Fibroblast of skin of right quadriceps (primary cell): Measurements from ENCODE around the gene RIPOR3.
A peak's percentile ranks its signal among the peaks of the same experiment; 100 is the strongest.
"Not testable (repeated sequence)": the region's sequence is repeated elsewhere in the genome, so short reads cannot be mapped to it uniquely, and the experiment has no call there.

Experiments
- DNase-seq: peaks from one replicate; pipeline ENCODE4 v3.0.0-alpha.2; 2013

Gene RIPOR3

GRCh38 chr20:50676858-50677257 lies 14.5 kb downstream of the RIPOR3 start:
- no peak for DNase-seq

DNA sequence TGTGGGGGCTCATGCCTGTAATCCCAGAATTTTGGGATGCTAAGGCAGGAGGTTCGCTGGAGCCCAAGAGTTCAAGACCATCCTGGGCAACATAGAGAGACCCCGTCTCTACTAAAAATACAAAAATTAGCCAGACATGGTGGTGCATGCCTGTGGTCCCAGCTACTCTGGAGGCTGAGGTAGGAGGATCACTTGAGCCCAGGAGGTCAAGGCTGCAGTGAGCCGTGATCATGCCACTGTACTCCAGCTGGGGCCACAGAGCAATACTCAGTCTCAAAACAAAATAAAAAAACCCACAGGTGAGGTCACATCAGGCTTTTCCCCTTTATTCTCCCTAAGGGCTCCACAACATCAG lies 15.0 kb downstream of the RIPOR3 start:
- DNase-seq, result not testable (repeated sequence)

DNA sequence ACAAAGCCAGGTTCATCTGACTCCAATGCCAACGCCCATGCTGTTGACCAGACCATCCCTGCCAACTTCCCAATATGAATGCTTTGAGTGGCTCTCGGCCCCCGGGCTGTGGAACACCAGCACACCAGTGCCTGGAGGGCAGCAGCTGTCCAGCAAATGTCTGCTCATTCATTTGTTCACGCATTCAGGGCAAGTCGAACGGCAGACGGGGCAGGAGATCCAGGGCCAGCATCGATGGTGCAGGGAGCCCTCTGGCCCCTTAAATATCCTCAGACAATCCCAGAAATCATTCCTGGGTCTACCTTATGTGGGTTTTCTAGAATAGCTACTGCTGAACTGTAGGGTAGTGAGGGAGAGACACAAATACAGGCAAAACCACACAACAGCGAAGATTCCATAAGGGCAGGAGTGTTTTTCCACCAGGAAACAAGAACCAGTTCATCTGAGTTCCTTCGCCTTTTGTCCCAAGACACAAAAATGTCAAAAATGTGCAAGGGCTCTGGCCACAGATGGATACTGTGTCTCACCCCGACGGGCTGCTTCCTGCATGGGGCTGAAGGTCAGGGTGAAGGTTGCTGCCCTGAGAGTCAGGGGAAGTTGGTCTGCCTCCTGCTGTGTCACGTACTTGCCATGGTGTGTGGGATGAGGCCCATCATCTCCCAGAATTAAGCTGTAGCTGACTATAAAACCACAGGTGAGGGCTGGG lies 15.5 kb downstream of the RIPOR3 start:
- no peak for DNase-seq

DNA sequence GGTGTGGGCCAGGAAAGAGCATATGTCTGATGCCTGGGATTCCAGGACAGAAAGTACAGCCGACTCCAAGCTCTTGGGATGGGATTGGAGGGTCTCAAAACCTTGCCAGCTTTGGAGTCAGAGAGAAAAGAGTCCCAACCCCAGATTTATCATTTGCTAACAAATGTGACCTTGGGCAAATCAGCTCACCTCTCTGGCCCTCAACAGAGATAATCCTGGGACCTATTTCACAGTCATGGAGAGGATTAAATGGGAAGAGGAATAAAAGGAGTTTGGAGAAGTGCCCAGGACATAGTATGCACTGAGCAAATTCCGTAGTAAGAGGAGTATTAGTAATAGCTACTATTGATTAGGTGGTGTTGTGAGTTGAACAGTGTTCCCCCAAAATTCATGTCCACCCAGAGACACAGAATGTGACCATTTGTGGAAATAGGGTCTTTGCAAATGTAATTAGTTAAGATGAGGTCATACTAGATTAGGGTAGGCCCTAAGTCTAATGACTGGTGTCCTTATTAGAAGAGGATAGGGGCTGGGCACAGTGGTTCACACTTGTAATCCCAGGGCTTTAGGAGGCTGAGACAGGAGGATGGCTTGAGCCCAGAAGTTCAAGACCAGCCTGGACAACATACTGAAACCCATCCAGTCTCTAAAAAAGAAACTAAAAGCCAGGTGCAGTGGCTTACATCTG lies 17.1 kb downstream of the RIPOR3 start:
- no peak for DNase-seq

GRCh38 chr20:50673466-50674137 lies 17.7 kb downstream of the RIPOR3 start:
- no peak for DNase-seq

DNA sequence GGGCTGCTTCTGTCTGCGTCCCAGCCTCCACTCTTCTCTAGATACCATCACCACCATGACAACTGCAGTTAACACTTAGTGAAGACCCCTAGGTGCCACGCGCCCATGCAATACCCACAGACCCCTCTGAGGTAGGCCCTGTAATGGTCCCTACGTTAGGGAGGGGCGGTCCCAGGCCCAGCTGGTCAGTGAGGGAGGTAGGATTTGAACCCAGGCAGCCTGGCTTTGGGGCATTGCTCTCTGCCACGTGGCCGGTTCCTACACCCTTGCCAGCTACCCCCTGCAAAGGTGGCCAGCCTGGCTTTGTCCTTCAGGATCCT lies 18.2 kb downstream of the RIPOR3 start:
- no peak for DNase-seq

DNA sequence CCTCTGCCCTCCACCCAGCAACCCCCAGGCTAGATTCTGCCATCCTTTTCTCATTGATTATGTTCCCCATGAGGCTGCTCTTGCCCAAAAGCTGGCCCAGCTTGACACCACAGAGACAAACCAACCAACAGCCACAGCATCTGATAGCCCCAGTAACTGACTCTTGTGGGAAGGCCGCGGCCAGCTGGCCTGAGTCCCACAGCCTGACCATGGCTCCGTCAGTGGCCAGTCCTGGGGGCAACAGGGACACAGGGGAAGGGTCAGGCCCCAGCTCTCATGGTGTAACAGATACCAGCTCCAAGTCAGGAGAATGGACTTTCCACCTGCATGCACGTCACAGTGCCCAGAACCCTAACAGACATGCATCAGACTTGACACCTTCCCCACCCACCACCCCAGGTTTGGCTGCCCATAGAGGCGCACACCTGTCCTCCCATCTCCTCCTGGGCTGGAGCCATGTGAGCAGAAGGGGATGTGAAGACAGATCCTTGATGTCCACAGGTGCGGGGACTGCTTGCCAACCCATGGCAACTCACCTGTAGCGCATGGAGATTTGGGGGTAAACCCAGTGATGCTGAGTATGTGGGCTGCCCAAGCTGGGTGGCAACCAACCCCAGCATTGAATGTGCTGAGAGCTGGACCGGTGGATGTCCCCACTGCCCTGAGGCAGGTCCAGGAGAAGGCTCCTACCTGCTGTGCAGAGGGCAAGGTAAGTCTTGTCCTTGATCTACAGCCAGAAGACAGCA lies 18.8 kb downstream of the RIPOR3 start:
- DNase-seq, result no peak

DNA sequence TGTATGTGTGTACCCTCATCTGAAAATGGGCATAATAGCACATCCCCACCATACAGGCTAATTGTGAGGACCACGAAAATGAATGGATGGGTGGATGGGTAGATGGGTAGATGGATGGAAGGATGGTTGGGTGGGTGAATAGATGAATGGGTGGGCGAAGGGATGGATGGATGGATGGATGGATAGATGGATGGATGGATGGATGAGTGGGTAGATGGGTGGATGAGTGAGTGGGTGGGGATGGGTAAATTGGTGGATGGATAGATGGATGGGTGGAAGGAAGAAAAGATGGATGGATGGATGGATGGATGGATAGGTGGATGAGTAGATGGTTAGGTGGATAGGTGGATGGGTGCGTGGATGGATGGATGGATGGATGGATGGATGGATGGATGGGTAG lies 19.7 kb downstream of the RIPOR3 start:
- DNase-seq, result no peak

DNA sequence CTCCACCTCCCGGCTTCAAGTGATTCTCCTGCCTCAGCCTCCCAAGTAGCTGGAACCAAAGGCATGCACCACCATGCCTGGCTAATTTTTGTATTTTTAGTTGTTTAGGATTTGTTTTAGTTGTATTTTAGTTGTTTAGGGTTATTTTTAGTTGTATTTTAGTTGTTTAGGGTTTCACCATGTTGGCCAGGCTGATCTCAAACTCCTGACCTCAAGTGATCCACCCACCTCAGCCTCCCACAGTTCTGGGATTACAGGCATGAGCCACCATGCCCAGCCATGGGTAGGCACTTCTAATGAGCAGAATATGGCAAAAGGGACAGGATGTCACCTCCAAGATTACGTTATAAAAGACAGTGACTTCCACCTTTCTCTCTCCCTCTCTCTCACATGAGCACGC lies 20.3 kb downstream of the RIPOR3 start:
- not testable (repeated sequence) for DNase-seq

DNA sequence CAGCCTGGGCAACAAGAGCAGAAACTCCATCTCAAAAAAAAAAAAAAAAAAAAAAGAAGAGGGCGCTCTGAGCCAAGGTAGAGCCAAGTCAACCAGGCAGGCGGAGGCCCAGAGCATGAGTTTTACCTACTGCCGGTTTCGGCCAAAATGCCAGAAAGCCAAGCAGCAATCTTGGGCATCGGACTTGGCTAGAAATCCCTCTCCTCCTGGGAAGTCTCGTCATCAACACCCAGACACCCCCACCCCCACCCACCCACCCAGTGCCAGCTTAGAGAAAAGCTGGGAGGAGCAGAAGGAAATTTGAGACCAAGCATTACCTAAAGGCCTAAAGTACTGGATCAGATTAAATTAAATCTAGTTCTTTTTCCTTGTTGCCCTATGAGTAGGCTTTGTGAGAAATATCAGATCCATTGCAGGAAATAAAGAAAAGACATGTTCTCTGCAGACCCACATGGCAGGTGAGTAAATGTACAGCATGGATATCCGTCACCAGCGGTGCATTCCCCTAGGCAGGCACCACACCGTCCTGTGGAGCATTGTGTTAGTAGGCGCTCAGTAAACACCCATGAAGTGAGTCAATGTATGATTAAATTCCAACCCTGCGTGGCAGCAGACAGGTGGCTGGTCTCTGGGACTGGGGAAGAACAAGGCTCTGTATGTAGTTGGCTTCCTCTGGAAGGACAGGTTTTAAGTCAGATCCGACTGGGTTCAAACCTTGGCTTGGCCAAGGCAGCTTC lies 21.0 kb downstream of the RIPOR3 start:
- DNase-seq, result no peak

GRCh38 chr20:50668798-50669197 lies 22.5 kb downstream of the RIPOR3 start:
- DNase-seq, result no peak

GRCh38 chr20:50668326-50668725 lies 23.0 kb downstream of the RIPOR3 start:
- no peak for DNase-seq

- no peak for DNase-seq
These were observed 24.5 kb downstream of the RIPOR3 start for GRCh38 chr20:50666709-50667298.

DNA sequence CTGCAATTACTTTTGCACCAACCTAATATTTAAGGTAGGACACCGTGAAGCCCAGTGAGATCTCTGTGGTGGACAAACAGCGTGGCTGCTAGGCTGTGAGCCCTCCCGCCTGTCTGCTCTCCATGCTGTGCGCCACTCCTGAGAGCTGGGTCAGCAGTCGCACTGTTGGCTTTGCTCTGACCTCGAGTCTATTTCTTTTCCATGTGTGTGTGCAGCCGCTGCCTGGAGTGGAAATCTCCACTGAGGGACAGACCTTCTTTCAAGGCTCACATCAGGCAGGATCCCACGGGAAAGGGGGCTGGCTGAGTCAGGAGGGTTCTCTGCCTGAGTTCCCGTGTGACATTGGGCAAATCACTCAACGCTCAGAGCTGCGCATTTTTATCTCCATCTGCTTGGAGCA lies 27.1 kb downstream of the RIPOR3 start:
- DNase-seq, result no peak

GRCh38 chr20:50663095-50663821 lies 28.1 kb downstream of the RIPOR3 start:
- no peak for DNase-seq

GRCh38 chr20:50659975-50660670 lies 31.2 kb downstream of the RIPOR3 start:
- DNase-seq, result no peak

DNA sequence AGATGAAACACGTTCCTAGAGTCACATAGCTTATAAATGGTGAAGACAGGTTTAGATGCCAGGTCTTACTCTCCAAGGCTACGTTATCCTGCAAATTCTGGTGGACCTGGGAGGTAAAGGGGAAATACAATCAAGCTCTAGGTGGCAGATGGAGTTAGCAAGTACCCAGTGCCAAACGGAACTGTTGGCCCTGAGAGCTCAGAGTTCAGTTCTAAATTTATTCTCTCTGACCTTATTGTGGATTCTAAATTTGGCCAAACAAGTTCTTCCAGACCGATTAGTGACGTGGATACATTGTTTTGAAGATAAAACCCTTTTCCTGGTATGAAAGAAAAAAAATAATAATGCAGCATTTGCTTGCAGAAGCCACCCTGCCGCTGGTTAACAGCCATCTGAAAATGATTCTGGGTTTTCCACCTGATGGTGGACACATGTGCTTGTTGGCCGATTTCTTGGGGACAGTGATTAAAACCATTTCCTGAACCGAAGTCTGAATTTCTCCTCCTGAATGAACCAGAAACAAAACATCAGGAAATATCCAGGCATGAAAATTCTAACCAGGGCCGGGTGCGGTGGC lies 32.5 kb downstream of the RIPOR3 start:
- DNase-seq, result no peak

GRCh38 chr20:50655311-50655880 lies 35.9 kb downstream of the RIPOR3 start:
- DNase-seq, result peak; percentile 90

DNA sequence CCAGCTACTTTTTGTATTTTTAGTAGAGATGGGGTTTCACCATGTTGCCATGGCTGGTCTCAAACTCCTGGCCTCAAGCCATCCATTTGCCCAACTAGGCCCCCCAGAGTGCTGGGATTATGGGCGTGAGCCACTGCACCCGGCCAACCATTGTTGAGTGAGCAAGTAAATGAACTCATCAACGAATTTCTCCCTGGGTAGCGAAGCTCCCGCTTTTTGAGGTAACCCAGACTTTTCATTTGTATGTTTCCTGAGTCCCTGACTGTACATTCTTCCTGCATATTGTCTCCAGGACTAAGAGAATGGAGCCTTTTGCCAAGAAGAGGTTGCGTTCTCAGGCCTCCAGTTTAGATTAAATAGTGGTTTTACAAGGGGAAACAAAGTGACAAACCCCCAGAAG lies 36.4 kb downstream of the RIPOR3 start:
- DNase-seq, result peak; percentile 39

DNA sequence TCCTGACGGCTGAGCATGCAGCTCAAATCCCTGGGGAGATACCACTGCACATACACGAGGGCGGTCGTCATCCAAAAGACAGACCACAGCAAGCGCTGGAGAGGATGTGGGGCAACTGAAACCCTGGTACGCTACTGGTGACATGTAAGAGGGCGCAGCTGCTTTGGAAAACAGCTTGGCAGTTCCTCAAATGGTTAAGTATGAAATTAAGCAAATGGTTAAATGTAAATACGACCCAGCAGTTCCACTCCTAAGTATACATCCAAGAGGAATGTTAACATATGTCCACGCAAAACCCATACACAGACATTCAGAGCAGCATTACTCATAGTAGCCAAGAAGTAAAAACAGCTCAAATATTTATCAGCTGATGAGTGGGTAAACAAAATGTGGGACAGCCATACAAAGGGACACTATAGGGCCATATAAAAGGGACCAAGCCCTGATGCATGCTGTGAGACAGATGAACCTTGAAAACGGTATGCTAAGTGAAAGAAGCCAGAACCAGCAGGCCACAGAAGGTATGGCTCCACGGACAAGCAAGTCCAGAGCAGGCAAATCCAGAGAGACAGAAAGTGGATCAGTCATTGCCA lies 38.5 kb downstream of the RIPOR3 start:
- peak; percentile 44 for DNase-seq
